ENCODE measurements around the gene ZFP57.
A peak's percentile ranks its signal among the peaks of the same experiment; 100 is the strongest.

ZFP57 gene

GRCh38 chr6:29627755-29628418, 53.1 kb downstream of the ZFP57 start:
- peak; percentile 90 for DNase-seq (ENCODE audit: insufficient read length, low spot score)
- peak; percentile 92 for FAIRE-seq

GRCh38 chr6:29626948-29627754, 53.8 kb downstream of the ZFP57 start:
- peak; percentile 77 for FAIRE-seq
- DNase-seq (ENCODE audit: insufficient read length, low spot score): no peak

DNA sequence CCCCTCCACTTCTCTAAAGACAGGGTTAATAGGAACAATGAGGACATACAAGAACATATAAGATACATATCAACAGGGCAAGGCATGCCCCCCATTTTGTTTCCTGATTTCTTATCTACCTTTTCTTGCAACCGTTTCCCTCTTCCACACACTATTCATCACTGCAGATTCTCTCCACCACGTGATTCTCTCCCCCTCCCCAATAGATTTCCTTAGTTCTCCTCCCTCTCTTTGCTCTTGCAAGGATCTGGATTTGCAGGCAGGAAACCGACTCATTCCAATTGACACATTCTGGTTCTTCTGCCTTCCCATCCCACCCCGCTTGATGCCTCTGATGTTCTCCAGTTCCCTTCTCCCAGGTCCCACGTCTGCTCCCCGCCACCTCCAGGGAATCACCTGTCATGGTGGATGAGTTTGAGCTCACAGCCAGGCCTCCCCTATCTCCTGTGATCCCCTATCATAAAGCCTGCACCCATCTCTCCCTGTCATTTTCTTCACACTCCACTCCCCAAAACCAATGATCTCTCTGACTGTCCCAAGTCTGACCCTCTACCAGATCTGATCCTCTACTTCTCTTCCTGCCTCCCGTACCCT, 55.5 kb downstream of the ZFP57 start:
- no peak for DNase-seq (ENCODE audit: insufficient read length, low spot score)
- peak; percentile 31 for FAIRE-seq

DNA sequence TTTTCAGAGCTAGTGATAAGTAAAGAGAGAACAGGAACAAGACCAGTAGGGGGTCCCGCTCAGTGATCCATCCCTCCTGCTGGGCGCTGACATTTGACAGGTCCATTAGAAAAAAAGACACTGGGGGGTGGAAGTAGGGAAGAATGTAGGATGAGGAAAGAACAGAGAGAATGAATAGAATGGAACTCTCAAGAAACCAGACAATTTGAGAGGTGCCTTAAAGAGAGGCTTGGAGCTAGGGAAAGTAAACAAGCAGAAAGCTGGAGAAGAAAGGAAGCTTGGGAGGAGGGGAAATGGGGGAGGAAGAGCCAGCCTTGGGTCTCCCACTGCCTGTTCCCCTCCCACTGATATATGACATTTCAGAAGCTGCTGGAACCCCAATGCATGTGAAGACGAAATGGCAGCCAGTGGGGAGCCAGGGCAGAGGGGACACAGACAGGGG, 56.4 kb downstream of the ZFP57 start:
- FAIRE-seq: no peak
- no peak for DNase-seq (ENCODE audit: insufficient read length, low spot score)
